Kidney (tissue), 14 donors: Measurements from ENCODE around the gene PAX4. TPM values are rescaled to one million over a fixed set of nuclear protein-coding genes. Genes with fewer than 3 reads are reported as not detected.
"Not testable (repeated sequence)": the region's sequence is repeated elsewhere in the genome, so short reads cannot be mapped to it uniquely, and the experiment has no call there.

ENCODE experiments used
- DNase-seq, 5 donors: peaks; one replicate each; pipeline ENCODE4 v3.0.0-alpha.2; 2013 to 2020
- FAIRE-seq: peaks from 2 replicates; lab custom pipeline; 2012; peaks lifted over from hg19 to GRCh38; lab: Jason Lieb, UNC
- H3K27ac ChIP-seq, 2 donors: one replicate each; pipeline ENCODE4 v1.7.0; 2013; ENCODE audit warnings: low read depth in 2 of 2, low read length in 2 of 2, inconsistent platforms in 1 of 2
- H3K27me3 ChIP-seq: one replicate; pipeline ENCODE4 v1.7.1; 2013; ENCODE audit warnings: low read length, inconsistent platforms; ENCODE audit not compliant: control insufficient read depth, insufficient read depth
- H3K36me3 ChIP-seq, 3 donors: one replicate each; pipeline versions ENCODE4 v1.7.0 to v1.7.1; 2013; ENCODE audit warnings: low read length in 3 of 3, control low read depth in 1 of 3, inconsistent platforms in 1 of 3; ENCODE audit not compliant: insufficient read depth in 3 of 3, control insufficient read depth in 2 of 3
- H3K4me1 ChIP-seq, 3 donors: one replicate each; pipeline versions ENCODE4 v1.7.0 to v1.7.1; 2013; ENCODE audit warnings: low read length in 3 of 3, inconsistent platforms in 1 of 3, low read depth in 1 of 3; ENCODE audit not compliant: control insufficient read depth in 2 of 3, insufficient read depth in 2 of 3
- H3K4me3 ChIP-seq, 3 donors: one replicate each; pipeline versions ENCODE4 v1.7.0 to v1.8.1; 2013; ENCODE audit warnings: low read length in 3 of 3, control low read depth in 1 of 3, inconsistent platforms in 1 of 3
- H3K9ac ChIP-seq, 3 donors: one replicate each; pipeline versions ENCODE4 v1.7.0 to v1.7.1; 2013; ENCODE audit warnings: low read length in 3 of 3, control low read depth in 1 of 3, inconsistent platforms in 1 of 3
- H3K9me3 ChIP-seq, 3 donors: one replicate each; pipeline versions ENCODE4 v1.7.0 to v1.7.1; 2013; ENCODE audit warnings: low read length in 3 of 3, control low read depth in 1 of 3, inconsistent platforms in 1 of 3; ENCODE audit not compliant: control insufficient read depth in 2 of 3, insufficient read depth in 1 of 3
- CTCF ChIP-seq: IDR thresholded peaks from 3 replicates; pipeline ENCODE4 v1.5.1; 2012; ENCODE audit warnings: mild to moderate bottlenecking, moderate library complexity, borderline replicate concordance; ENCODE audit not compliant: insufficient read depth; ENCODE audit errors: extremely low read depth
- intact Hi-C: fragments of 100-400 bp; cut with DNase I; formaldehyde crosslinking; loops from one replicate; pipeline ENCODE4 v1.11.1; 2022
- polyA plus RNA-seq: library from polyadenylated mRNA; stranded (reverse); fragments of 350-450 nt; fragmentation: Illumina TruSeq; extraction: RNeasy Lipid Tissue Mini Kit (QIAGEN cat#74804); gene quantifications from one replicate; pipeline ENCODE4 v1.2.3, GENCODE V29; 2014; ENCODE audit warnings: low read depth, low replicate concordance; ENCODE audit not compliant: insufficient read depth
- total RNA-seq: library from RNA; stranded (reverse); fragmentation: NEBNext Ultra II Directional; extraction: Animal tissue kit (Norgen Biotek cat#: 25700); gene quantifications from one replicate; pipeline ENCODE4 v1.2.1, GENCODE V29; 2021
- donor health status: control.
- donor health status: control.
- donor health status: control.
- donor health status: control.
- donor health status: control.
- donor health status: DM: yes; HTN: yes; CAD: no.
- donor health status: Normal renal cell carcinoma (clear cell type).

PAX4 gene
- total and polyA plus RNA-seq, 2 donors from 2014 or later = not detected

- DNase-seq (no peak), FAIRE-seq (no peak)
- Histone ChIP-seq H3K27me3 (no peaks in the 10 kb centered on the region), H3K9ac (no peak overlapping the region), H3K36me3 (peaks cover 2 to 21% (median 9%) of the 10 kb centered on the region in 3 donors), H3K9me3 (no peaks in the 10 kb centered on the region), H3K4me1 (peaks cover 0 to 20% (median 9%) of the 10 kb centered on the region in 3 donors), H3K27ac (no peak overlapping the region), H3K4me3 (no peak overlapping the region)
- TF ChIP-seq CTCF = no peak
- intact Hi-C loops = no loop called here
Observed at GRCh38 chr7:127578711-127579275, 39.1 kb downstream of the PAX4 start.

DNA sequence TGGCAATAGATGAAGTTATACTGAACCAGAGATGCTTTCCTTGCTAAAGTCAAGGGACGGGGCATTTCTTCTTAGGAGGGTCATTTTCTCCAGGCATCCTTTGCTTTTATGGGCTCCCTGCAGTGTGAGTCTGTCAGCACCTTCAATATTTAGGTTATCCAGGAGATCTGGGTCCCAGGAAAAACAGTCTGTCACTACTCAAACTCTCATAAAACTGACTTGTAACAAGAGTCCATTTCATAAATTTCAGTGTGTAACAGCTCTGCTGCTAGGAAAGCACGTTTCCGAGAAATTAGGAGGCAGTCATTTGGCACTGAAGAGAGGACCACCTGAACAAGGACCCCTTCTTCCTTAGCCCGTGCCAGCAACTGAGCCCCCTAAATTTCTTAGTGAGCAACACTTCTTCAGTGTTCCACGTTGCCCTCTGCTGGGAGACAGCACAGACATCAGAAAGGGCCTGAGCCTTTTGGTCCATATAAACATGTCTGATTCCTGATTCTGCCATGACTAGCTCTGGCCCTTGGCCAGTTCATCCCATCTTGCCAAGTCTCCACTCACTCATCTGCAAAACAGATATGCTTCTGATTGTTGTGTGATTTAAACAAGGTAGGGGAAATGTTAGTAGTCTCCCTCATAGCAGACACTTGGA is 39.8 kb downstream of the PAX4 start:
- H3K4me3 ChIP-seq = no peak overlapping the region
- DNase-seq = no peak
- H3K36me3 ChIP-seq = peaks cover 2 to 21% (median 9%) of the 10 kb centered on the region in 3 donors
- intact Hi-C loops = no loop called here
- no peaks in the 10 kb centered on the region for H3K27me3 ChIP-seq
- FAIRE-seq = no peak
- no peaks in the 10 kb centered on the region for H3K9me3 ChIP-seq
- no peak overlapping the region for H3K27ac ChIP-seq
- H3K4me1 ChIP-seq = peaks cover 0 to 14% (median 8%) of the 10 kb centered on the region in 3 donors
- TF ChIP-seq CTCF = no peak
- no peak overlapping the region for H3K9ac ChIP-seq

GRCh38 chr7:127571741-127572505 is 46.0 kb downstream of the PAX4 start:
- H3K27me3 ChIP-seq = no peaks in the 10 kb centered on the region
- H3K9ac ChIP-seq = no peak overlapping the region
- no peak for DNase-seq
- intact Hi-C loops = no loop called here
- H3K27ac ChIP-seq = no peak overlapping the region
- no peak overlapping the region for H3K4me3 ChIP-seq
- H3K9me3 ChIP-seq = no peaks in the 10 kb centered on the region
- no peak for FAIRE-seq
- no peaks in the 10 kb centered on the region for H3K4me1 ChIP-seq
- H3K36me3 ChIP-seq = no peaks in the 10 kb centered on the region
- no peak for TF ChIP-seq CTCF

DNA sequence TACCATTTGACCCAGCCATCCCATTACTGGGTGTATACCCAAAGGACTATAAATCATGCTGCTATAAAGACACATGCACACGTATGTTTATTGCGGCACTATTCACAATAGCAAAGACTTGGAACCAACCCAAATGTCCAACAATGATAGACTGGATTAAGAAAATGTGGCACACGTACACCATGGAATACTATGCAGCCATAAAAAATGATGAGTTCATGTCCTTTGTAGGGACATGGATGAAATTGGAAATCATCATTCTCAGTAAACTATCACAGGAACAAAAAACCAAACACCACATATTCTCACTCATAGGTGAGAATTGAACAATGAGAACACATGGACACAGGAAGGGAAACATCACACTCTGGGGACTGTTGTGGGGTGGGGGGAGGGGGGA is 49.9 kb downstream of the PAX4 start:
- H3K27ac ChIP-seq, H3K9me3 ChIP-seq, H3K9ac ChIP-seq, FAIRE-seq, H3K27me3 ChIP-seq, DNase-seq, intact Hi-C loops, H3K4me3 ChIP-seq, H3K4me1 ChIP-seq, H3K36me3 ChIP-seq: not testable (repeated sequence)
